WTC11 (cell line): ENCODE measurements around the gene CCDC50. TPM values are rescaled to one million over a fixed set of nuclear protein-coding genes. Genes with fewer than 3 reads are reported as not detected.

Experiments
- ATAC-seq: fragments of 200-7000 bp; cut with Tn5 transposase; 2 replicates; pipeline ENCODE4 v1.10.0; 2021; ENCODE audit warnings: mild to moderate bottlenecking, moderate library complexity
- CTCF ChIA-PET: fragments of 300-600 bp; sonication (Branson Sonifier 250); formaldehyde crosslinking; loops from one replicate; lab custom pipeline; 2021; ENCODE audit warnings: antibody characterized with exemption; lab: Charles Lee
- POLR2A ChIA-PET: fragments of 350-600 bp; sonication (Branson Sonifier 250); formaldehyde crosslinking; loops from one replicate; lab custom pipeline; 2021; ENCODE audit warnings: antibody characterized with exemption; lab: Charles Lee
- DNase-seq: peaks from one replicate; pipeline ENCODE4 v3.0.0; 2021; ENCODE audit warnings: low spot score
- H3K27ac Mint-ChIP-seq: 2 replicates; pipeline ENCODE4 v1.8.0; 2021; ENCODE audit warnings: mixed read lengths
- H3K27me3 Mint-ChIP-seq: 2 replicates; pipeline ENCODE4 v1.8.0; 2021; ENCODE audit warnings: low read depth, mild to moderate bottlenecking, moderate library complexity, mixed read lengths
- H3K36me3 Mint-ChIP-seq: 2 replicates; pipeline ENCODE4 v1.8.0; 2021; ENCODE audit warnings: mixed read lengths
- H3K4me1 Mint-ChIP-seq: 2 replicates; pipeline ENCODE4 v1.8.0; 2022; ENCODE audit warnings: mixed read lengths
- H3K4me3 Mint-ChIP-seq: 2 replicates; pipeline ENCODE4 v1.8.0; 2021; ENCODE audit warnings: mild to moderate bottlenecking, moderate library complexity, mixed read lengths
- H3K9me3 Mint-ChIP-seq: 2 replicates; pipeline ENCODE4 v1.8.0; 2021; ENCODE audit warnings: mixed read lengths
- ATF2 ChIP-seq: sonication (generic); formaldehyde crosslinking; IDR thresholded peaks from 2 replicates; pipeline ENCODE4 v1.8.1; 2022; ENCODE audit warnings: low read depth, missing genetic modification reagents, borderline replicate concordance
- CBFB ChIP-seq: sonication (generic); formaldehyde crosslinking; IDR thresholded peaks from 2 replicates; pipeline ENCODE4 v1.8.1; 2022; ENCODE audit warnings: mild to moderate bottlenecking, low read depth, missing genetic modification reagents
- CREM ChIP-seq: sonication (generic); formaldehyde crosslinking; IDR thresholded peaks from 2 replicates; pipeline ENCODE4 v1.8.1; 2022; ENCODE audit warnings: mild to moderate bottlenecking, missing genetic modification reagents, moderate library complexity
- E2F4 ChIP-seq: sonication (generic); formaldehyde crosslinking; IDR thresholded peaks from 2 replicates; pipeline ENCODE4 v1.8.1; 2022; ENCODE audit warnings: low read depth, mild to moderate bottlenecking, moderate library complexity, missing genetic modification reagents, borderline replicate concordance
- ESRRA ChIP-seq: sonication (generic); formaldehyde crosslinking; IDR thresholded peaks from 2 replicates; pipeline ENCODE4 v1.8.1; 2022; ENCODE audit warnings: mild to moderate bottlenecking, missing genetic modification reagents, borderline replicate concordance
- FOXK1 ChIP-seq: sonication (generic); formaldehyde crosslinking; IDR thresholded peaks from 2 replicates; pipeline ENCODE4 v1.8.0; 2022; ENCODE audit warnings: mild to moderate bottlenecking, moderate library complexity, missing genetic modification reagents
- GABPB1 ChIP-seq: sonication (generic); formaldehyde crosslinking; IDR thresholded peaks from 2 replicates; pipeline ENCODE4 v1.8.1; 2023; ENCODE audit warnings: mild to moderate bottlenecking, missing genetic modification reagents
- GTF2I ChIP-seq: fragments of 250-450 bp; sonication (Bioruptor Pico); conservative IDR thresholded peaks from 2 replicates; pipeline ENCODE4 v1.4.0; 2021; ENCODE audit warnings: mild to moderate bottlenecking
- IRF2 ChIP-seq: sonication (generic); formaldehyde crosslinking; IDR thresholded peaks from 2 replicates; pipeline ENCODE4 v1.8.0; 2022; ENCODE audit warnings: low read depth, missing genetic modification reagents, borderline replicate concordance
- MXD4 ChIP-seq: fragments of 250-450 bp; sonication (Bioruptor Pico); IDR thresholded peaks from 2 replicates; pipeline ENCODE4 v1.8.0; 2021; ENCODE audit warnings: mild to moderate bottlenecking, moderate library complexity, borderline replicate concordance
- NFE2L1 ChIP-seq: sonication (generic); formaldehyde crosslinking; IDR thresholded peaks from 2 replicates; pipeline ENCODE4 v1.8.1; 2023; ENCODE audit warnings: missing genetic modification reagents
- OVOL2 ChIP-seq: fragments of 250-450 bp; sonication (Bioruptor Pico); IDR thresholded peaks from 2 replicates; pipeline ENCODE4 v1.9.0; 2021; ENCODE audit warnings: mild to moderate bottlenecking, borderline replicate concordance
- STAT6 ChIP-seq: sonication (generic); formaldehyde crosslinking; conservative IDR thresholded peaks from 2 replicates; pipeline ENCODE4 v1.8.1; 2023; ENCODE audit warnings: mild to moderate bottlenecking, low read depth, missing genetic modification reagents, moderate library complexity
- ZBTB21 ChIP-seq: sonication (generic); formaldehyde crosslinking; IDR thresholded peaks from 2 replicates; pipeline ENCODE4 v1.8.1; 2023; ENCODE audit warnings: mild to moderate bottlenecking, missing genetic modification reagents, borderline replicate concordance
- ZNF121 ChIP-seq: sonication (generic); formaldehyde crosslinking; IDR thresholded peaks from 2 replicates; pipeline ENCODE4 v1.8.0; 2023; ENCODE audit warnings: missing genetic modification reagents
- ZNF219 ChIP-seq: sonication (generic); formaldehyde crosslinking; IDR thresholded peaks from 2 replicates; pipeline ENCODE4 v1.8.0; 2023; ENCODE audit warnings: missing genetic modification reagents, mild to moderate bottlenecking, borderline replicate concordance
- ZNF263 ChIP-seq: sonication (generic); formaldehyde crosslinking; IDR thresholded peaks from 2 replicates; pipeline ENCODE4 v1.8.1; 2022; ENCODE audit warnings: low read depth, mild to moderate bottlenecking, moderate library complexity, missing genetic modification reagents
- total RNA-seq: library from RNA; stranded (reverse); gene quantifications from 3 replicates; pipeline ENCODE4 v1.2.3, GENCODE V29; 2021
- TF ChIP-seq, protein P1 (sequence below): sonication (generic); formaldehyde crosslinking; IDR thresholded peaks from 2 replicates; pipeline ENCODE4 v1.8.0; 2022; ENCODE audit warnings: mild to moderate bottlenecking, missing genetic modification reagents
- TF ChIP-seq, protein P2 (sequence below): fragments of 250-450 bp; sonication (Bioruptor Pico); IDR thresholded peaks from 2 replicates; pipeline ENCODE4 v1.9.0; 2021; ENCODE audit warnings: moderate library complexity, mild to moderate bottlenecking, inconsistent platforms, borderline replicate concordance

CCDC50 gene
- total RNA-seq, 1 experiment from 2014 or later = 33.1 TPM

DNA sequence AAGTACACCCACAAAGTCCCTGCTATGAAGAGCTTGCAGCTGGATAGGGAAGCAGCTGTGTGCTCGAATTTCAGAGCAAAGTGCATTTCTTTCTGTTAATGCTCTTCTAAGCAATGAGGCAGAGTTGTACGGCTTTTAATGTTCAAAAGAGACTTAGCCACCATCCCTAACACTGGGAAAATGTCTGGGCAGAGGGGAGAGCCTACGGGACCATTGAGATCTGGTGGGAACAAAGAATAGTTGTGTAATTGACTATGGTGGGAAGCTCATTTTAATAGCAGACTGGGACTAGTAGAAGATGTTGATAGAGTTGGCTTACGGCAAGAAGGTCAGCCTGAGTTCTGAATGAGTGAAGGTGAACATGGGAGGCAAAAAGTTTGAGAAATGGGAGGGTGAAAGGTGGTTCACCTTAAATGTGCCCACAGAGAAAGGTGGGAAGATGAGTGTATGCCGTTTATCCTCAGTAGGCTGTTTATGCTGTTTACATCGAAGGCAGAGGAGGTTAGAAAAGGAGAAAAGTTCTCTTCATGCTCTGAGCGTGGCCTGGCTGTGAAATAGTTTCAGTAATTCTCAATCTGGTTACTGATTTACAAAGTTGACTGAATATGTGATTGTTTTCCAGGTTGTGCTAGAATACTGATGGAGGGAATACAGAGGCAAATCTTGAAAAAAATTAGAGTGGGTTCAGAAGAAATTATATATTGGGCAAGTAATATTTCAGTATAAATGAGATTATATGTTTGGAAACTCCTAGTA, 24.0 kb downstream of the CCDC50 start:
- H3K4me1 Mint-ChIP-seq = peaks cover 45% of the 10 kb centered on the region
- H3K27me3 Mint-ChIP-seq = no peaks in the 10 kb centered on the region
- ATAC-seq (no peak), DNase-seq (no peak)
- H3K36me3 Mint-ChIP-seq = no peaks in the 10 kb centered on the region
- CTCF ChIA-PET = interaction anchor here (1.2 kb wide), 1 partner anchor 13 kb away, joined by 5 read pairs; no protein-coding TSS in a partner anchor
- H3K9me3 Mint-ChIP-seq = no peaks in the 10 kb centered on the region
- H3K4me3 Mint-ChIP-seq = no peak overlapping the region
- no peak overlapping the region for H3K27ac Mint-ChIP-seq
- POLR2A ChIA-PET = no interaction called here
- TF ChIP-seq GABPB1 (CRISPR knock-in tag) (0 out of 2 replicates have a peak, but pooled peaks have one; percentile 4), FOXK1 (CRISPR knock-in tag) (no peak)
- TF ChIP-seq, all 79 proteins: peak for 1

DNA sequence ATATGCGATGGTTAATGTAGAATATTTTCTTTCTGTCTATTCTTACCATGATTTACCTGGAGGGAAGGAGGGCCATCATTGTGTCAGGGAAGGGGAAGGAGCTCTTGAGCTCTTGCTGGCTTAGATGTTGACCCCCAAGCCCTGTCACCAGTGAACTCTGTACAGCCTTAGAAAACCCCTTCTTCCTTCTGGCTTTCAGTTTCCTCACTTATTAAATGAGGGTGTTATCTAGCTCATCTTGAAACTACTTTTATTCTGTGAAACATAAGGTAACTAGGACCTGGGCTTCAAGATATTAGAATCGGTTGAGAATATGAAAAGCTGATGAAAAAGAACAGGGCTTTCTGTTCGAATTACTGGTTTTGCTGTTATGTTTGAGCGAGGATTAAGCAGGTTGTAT, 26.2 kb downstream of the CCDC50 start:
- TF ChIP-seq, protein P1, sequence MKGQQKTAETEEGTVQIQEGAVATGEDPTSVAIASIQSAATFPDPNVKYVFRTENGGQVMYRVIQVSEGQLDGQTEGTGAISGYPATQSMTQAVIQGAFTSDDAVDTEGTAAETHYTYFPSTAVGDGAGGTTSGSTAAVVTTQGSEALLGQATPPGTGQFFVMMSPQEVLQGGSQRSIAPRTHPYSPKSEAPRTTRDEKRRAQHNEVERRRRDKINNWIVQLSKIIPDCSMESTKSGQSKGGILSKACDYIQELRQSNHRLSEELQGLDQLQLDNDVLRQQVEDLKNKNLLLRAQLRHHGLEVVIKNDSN = no peak
- TF ChIP-seq CBFB (no peak), ZNF121 (CRISPR knock-in tag) (no peak), OVOL2 (no peak), ZBTB21 (CRISPR knock-in tag) (no peak), E2F4 (CRISPR knock-in tag) (no peak), STAT6 (no peak)
- H3K4me3 Mint-ChIP-seq = no peak overlapping the region
- H3K4me1 Mint-ChIP-seq = peaks cover 48% of the 10 kb centered on the region
- peaks cover 11% of the 10 kb centered on the region for H3K36me3 Mint-ChIP-seq
- DNase-seq = no peak
- no peak for ATAC-seq
- no peaks in the 10 kb centered on the region for H3K9me3 Mint-ChIP-seq
- CTCF ChIA-PET = no interaction called here
- POLR2A ChIA-PET = interaction anchor here (0.8 kb wide), 1 partner anchor 25 kb away, joined by 3 read pairs; no protein-coding TSS in a partner anchor
- H3K27me3 Mint-ChIP-seq = no peaks in the 10 kb centered on the region
- H3K27ac Mint-ChIP-seq = peak overlapping the region; percentile 88; the same call in 1 of the 2 replicates

DNA sequence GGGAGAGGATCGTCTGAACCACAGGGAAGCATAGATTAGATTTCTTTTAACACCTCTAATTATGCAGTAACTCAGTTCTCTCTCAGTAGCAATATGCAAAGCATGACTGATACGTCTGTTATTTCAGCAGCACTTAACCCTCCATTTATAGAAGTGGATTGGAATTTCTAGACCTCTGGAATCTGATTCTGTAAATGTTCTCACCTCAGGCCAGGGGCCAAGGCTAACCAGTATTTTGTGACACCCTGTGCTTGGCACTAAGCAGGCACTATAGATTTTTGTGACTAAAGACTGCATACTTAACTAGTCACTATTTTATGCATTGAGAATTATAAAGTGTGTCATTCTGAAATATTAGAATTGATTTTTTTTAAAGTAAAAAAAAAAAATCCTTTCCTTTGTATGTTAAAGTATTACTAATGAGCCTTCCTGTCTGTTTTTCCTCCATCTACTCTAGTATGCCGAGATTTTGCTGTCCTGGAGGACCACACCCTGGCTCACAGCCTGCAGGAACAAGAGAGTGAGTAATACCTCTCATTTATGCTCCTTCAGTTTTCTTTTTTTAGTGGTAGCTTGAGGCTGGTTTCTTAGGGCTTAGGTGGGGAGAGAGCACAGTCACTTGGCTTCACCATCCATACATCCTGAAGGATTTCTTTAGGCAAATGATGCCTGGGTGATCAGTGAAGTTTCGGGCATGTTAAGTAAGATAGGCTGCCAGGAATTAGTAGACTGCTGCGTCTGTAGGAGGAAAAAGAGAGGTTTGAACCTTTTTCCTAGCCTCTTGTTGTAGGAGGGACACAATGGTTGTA, 27.6 kb downstream of the CCDC50 start:
- Mint-ChIP-seq H3K4me3 (no peak overlapping the region), H3K36me3 (peaks cover 21% of the 10 kb centered on the region), H3K27ac (peak overlapping the region; percentile 86), H3K4me1 (peaks cover 60% of the 10 kb centered on the region), H3K27me3 (no peaks in the 10 kb centered on the region), H3K9me3 (no peaks in the 10 kb centered on the region)
- ChIA-PET CTCF (no interaction called here), POLR2A (interaction anchor here (0.7 kb wide), 1 partner anchor 14 kb away, joined by 3 read pairs; no protein-coding TSS in a partner anchor)
- DNase-seq (no peak), ATAC-seq (peak; percentile 41)
- no peak for TF ChIP-seq NFE2L1 (CRISPR knock-in tag)
- no peak for TF ChIP-seq OVOL2
- TF ChIP-seq ESRRA = no peak
- TF ChIP-seq, protein P2, sequence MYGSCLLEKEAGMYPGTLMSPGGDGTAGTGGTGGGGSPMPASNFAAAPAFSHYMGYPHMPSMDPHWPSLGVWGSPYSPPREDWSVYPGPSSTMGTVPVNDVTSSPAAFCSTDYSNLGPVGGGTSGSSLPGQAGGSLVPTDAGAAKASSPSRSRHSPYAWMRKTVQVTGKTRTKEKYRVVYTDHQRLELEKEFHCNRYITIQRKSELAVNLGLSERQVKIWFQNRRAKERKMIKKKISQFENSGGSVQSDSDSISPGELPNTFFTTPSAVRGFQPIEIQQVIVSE (CRISPR knock-in tag) = no peak
- no peak for TF ChIP-seq CREM
- TF ChIP-seq ATF2 (CRISPR knock-in tag) = no peak
- TF ChIP-seq GTF2I (CRISPR knock-in tag) = no peak
- no peak for TF ChIP-seq ZNF219
- TF ChIP-seq IRF2 (CRISPR knock-in tag) = no peak
- TF ChIP-seq MXD4 = no peak
- no peak for TF ChIP-seq ZNF263 (CRISPR knock-in tag)
- no peak for TF ChIP-seq FOXK1 (CRISPR knock-in tag)
